SK-MEL-5 (cell line): Measurements from ENCODE around the gene RRP1. TPM values are rescaled to one million over a fixed set of nuclear protein-coding genes. Genes with fewer than 3 reads are reported as not detected.
"Not testable (repeated sequence)": the region's sequence is repeated elsewhere in the genome, so short reads cannot be mapped to it uniquely, and the experiment has no call there.

Experiments used
- DNase-seq: peaks from one replicate; pipeline ENCODE4 v3.0.0-alpha.2; 2016; ENCODE audit warnings: low read depth, low spot score
- in situ Hi-C: cut with HindIII; loops from 2 replicates; pipeline ENCODE4 v1.10.0; 2016; ENCODE audit warnings: low sequenced_read_pairs, high pct_unique_total_duplicates, low pct_unique_long_range_greater_than_20kb
- total RNA-seq: library from RNA; depleted of rRNA; stranded (reverse); fragments of >200 nt; shearing (Covaris generic); gene quantifications from 2 replicates; pipeline ENCODE4 v1.2.3, GENCODE V29; 2014

RRP1 gene
- total RNA-seq, 1 experiment from 2014 or later, result 23.1 TPM

DNA sequence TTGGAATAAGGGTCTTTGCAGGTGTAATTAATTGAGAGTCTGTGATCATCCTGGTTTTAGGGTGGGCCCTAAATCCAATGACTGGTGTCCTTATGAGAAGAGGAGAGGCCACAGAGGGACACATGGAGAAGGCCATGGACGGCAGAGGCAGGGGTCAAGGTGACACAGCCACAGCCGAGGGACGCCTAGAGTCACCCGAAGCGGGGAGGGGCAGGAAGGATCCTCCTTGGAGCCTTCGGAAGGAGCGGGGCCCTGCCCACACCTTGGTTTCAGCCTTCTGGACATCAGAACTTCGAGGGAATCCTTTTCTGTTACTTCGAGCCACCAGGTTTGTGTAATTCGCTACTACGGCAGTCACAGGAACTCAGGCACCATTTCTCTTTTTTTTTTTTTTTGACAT lies 31.1 kb downstream of the RRP1 start:
- no peak for DNase-seq
- in situ Hi-C loops, result no loop called here

DNA sequence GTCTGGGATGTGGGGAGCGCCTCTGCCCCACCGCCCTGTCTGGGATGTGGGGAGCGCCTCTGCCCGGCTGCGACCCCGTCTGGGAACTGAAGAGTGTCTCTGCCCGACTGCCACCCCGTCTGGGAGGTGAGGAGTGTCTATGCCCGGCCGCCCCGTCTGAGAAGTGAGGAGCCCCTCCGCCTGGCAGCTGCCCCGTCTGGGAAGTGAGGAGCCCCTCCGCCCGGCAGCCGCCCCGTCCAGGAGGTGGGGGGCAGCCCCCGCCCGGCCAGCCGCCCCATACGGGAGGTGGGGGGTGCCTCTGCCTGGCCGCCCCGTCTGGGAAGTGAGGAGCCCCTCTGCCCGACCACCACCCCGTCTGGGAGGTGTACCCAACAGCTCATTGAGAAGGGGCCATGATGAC lies 32.8 kb downstream of the RRP1 start:
- DNase-seq, in situ Hi-C loops: not testable (repeated sequence)

DNA sequence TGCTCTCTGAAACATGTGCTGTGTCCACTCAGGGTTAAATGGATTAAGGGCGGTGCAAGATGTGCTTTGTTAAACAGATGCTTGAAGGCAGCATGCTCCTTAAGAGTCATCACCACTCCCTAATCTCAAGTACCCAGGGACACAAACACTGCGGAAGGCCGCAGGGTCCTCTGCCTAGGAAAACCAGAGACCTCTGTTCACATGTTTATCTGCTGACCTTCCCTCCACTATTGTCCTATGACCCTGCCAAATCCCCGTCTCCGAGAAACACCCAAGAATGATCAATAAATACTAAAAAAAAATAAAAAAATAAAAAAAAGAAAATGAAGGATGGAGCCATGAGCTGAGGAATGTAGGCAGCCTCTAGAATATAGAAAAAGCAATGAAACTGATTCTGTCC lies 33.4 kb downstream of the RRP1 start:
- in situ Hi-C loops, DNase-seq: not testable (repeated sequence)

DNA sequence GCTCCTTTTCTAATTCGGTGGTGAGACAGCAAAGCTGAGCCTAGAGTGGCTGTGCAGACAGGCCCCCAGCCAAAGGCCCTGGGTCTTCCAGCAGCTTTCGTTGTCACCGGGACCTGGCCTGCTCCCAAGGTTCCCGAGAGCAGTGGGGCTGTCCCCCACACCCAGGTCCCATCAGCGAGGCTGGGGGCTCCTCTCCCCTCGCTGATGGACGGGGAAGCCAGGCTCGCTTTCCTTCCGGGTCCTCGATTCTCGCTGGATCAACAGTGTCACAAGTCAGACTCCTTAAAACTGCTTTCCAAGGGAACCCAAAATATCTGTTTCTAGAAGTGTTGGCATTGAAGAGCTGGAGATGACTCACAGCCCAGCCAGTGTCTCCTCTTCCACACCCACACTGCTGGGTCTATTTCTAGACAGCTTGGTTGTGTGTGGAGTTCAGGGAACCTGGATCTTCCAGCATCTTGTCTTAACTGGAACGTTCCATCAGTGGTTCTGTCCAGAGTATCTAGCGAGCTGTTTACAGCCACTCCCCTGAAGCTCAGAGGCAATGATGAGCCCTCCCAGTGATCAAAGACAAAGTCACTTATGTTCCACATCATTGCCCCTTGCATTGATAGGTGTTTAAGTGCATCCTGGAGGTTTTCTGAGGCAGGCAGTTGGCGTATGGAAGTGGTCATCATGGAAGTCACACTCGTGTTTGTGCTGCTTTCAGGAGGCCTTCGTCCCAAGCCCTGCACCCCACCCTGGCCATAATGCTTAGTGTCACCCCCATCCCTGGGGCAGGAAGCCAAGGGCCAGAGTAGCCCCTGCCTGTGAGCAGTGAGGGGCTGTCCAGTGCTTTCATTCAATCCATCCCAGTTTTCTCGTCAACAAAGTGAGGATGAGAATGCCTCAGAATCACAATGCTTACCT lies 35.2 kb downstream of the RRP1 start:
- no peak for DNase-seq
- in situ Hi-C loops, result no loop called here

DNA sequence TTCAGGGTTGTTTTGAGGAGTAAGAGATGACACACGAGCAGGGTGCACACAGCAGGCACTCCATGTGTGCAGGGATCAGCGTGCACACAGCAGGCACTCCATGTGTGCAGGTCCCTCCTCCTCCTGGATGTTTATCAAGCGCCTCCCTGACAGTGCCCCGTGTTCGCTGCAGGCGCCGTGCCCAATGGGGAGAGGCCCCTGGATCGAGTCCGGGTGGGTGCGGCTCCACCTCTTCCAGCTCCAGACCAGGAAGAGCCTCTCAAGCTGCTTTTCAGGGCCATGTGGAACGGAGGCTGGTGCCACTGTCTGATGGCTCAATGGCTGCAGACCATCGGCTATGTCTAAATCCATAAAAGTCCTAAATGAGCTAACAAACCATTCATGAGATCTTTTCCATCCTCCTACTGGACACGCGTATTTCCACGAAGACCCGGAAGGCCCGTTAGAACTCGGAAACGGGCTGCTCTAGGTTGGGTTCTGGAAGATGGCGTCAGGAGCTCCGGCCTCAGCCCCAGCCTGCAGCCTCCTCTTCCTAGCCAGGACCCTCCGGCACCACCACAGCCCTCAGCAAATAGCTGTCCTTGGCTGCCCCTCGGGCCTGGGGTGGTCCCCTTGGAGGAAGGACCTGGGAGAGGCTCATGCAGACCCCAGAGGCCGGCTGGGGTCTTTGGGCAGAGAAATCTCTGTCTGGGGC lies 36.0 kb downstream of the RRP1 start:
- DNase-seq, result no peak

DNA sequence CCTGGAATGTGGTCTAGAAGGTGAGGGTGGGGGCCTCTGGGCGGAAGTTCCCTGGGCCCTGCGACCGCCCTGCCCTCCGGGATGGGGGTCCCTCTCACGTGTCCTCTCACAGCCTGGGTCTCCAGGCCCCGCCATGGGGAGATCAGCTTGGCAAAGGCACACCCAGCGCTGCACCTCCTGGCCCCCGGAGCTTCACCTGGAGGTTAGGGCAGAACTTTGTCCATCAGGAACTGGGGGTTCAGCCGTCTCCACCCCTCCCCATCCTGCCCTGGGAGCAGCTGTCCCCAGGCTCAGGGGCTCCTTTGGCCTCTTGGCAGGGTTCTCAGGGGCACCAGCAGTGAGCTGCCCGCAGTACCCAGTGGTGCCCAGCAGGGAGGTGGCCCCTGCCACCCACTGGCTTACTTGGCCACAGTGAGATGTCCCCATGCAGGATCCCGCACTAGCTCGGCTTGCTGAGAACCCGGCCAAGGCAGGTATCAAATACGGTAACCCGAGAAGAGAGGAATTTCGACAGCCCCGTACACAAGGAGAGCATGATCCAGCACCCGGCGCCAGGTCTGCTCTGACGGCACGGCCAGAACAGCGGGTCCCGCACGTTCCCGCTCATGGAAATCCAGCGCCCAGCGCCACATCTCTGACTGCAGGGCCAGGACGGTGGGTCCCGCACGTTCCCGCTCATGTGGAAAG lies 36.7 kb downstream of the RRP1 start:
- in situ Hi-C loops, result no loop called here
- DNase-seq, result no peak

More for the DNA sequence above, 36.0 kb downstream of the RRP1 start:
- in situ Hi-C loops, result no loop called here

DNA sequence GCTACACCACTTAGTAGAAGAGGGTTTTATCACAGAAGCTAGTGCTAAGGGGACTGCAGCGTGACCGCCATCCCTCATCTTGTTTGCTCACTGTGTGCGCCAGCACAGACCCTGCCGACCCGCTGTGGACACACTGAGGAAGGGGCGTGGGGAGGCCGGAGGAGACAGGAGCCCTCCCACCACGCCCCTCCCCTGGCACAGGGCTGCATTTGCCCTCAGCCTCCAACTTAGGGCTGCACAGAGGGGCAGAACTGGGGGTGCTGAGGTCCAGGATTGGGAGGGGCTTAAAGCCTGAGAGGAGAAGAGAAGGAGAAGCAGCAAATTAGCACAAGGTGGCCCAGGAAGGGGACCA lies 37.2 kb downstream of the RRP1 start:
- DNase-seq, result no peak
- in situ Hi-C loops, result no loop called here

DNA sequence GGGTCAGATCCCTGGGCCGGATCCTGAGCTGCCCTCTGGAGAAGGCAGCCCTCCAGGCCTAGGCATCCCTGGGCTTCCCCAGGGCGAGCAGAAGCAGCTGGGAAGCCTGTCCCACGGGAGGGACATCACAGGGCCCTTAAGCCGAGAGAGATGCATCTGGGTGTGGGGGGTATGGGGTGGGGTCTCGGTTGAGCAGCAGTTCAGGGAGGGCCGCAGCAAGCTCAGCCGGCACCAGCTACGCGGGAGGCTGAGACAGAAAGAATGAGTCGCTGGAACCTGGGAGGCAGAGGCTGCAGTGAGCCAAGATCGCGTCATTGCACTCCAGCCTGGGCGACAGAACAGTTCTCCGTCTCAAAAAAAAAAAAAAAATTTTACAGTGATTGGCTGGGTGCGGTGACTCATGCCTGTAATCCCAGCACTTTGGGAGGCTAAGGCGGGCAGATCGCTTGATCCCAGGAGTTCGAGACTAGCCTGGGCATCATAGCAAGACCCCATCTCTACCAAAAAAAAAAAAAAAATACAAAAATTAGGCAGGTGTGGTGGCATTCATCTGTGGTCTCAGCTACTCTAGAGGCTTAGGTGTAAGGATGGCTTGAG lies 37.7 kb downstream of the RRP1 start:
- DNase-seq, result no peak
- in situ Hi-C loops, result no loop called here

DNA sequence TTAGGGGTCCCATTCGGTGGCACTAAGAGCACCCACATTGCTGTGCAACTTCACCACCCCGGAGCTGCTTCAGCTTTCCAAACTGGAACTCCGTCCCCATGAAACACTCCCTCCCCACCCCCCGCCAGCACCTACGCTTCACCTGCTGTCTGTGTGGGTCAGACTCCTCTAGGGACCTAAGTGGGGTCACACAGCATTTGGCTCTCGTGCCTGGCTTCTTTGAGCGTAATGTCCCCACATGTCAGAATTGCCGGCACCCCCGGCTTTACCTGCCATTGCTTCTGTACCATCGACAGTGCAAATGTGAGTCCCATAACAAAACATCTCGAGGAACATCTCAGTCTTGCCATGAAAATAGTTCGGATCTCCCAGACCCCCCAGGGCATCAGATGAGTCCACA lies 39.8 kb downstream of the RRP1 start:
- in situ Hi-C loops, result no loop called here
- no peak for DNase-seq

DNA sequence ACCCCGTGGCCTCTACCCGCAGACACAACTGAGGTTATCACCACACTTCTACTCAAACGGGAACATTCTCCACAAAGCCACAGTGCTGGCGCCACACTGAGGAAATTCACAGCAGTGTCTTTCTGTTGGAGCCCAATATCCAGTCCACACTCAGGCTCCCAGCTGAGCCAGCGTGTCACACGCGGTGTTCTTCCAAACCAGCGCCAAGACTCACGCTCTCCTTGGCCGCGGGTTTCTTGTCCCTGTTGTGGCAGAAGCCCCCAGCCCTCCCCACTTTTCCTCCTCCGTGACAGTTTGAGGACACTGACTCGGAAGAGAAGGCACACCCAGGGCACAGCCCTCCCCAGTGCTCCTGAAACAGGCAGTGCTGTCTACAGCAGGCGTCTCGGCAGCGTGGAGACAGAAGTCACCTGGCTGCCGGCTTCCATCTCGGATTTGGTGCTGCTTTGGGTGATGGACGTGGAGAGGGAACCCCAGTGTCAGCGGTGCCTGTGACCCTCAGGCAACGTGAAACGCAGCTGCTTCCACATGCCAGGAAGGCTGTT lies 40.3 kb downstream of the RRP1 start:
- DNase-seq, result peak; percentile 37
- in situ Hi-C loops, result no loop called here

DNA sequence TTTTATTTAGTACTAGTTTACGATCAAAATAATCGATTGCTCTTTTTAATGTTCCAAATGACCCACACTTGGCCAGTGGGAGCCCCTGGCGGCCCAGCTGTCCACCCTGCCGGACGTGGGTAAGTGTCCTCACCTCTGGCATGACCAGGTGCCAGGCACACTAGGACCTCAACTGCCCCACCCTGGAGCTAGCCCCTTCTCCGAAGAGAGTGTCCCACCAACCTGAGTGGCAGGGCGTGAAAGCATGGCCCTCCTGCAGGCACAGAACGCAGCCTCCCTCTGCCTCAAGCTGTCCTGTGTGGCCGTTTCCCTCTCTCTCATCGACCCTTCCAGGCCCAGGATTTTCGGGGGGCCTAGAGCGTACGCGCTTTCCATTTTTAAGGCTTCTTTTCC lies 42.8 kb downstream of the RRP1 start:
- no peak for DNase-seq
- in situ Hi-C loops, result no loop called here

DNA sequence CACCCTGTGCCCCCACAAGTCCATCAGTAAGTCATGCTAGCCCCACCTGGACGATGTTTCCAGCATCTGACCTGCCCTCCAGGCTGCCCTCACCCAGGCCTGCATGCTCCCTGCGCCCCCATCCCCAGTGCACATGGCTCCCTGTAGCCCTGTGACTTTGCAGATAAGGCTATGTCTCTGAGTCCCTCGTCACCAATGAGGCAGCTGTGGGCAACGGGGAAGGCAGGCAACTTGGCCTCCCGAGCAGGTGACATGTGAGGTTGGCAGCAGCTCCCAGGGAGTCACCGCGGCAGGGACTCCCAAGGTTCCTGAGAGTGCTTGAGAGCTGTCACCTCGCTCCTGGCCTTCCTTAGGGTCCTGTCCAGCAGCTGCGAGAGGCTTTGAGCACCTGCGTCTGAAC lies 43.3 kb downstream of the RRP1 start:
- no peak for DNase-seq
- in situ Hi-C loops, result no loop called here

DNA sequence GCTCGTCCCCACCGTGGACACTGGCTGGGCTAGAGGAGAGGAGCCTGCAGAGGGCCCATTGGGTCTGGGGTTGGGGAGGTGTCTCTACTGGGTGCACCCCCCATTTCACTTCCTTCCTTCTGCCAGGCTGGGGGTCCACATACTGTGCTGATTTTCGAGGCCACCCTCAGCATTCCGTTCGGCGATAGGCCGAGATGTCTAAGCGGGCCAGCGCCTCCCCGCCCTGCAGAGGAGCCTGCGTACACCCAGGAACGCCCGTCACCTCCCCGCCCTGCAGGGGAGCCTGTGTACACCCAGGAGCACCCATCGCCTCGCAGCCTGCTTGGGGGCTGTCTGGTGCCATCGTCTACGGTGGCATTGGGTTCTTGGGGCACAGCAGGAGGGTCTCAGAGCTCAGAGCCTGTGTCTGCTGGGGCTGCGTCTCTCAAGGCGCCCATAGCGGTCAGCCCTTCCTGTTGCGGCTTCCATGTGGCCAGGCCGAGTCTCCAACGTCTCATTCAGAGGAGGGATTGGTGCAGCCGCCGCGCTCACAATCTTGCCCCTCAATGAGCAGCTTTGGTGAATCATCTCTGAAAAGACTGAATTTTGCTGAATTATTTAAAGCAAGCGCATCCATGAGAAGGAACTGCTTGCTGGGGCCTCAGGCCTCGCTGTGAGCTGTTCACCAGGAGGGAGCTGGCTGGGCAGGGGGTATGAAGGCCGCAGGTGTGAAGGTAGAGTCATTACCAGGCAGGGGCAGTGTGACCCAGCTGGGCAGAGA lies 44.9 kb downstream of the RRP1 start:
- DNase-seq, result no peak
- in situ Hi-C loops, result no loop called here

DNA sequence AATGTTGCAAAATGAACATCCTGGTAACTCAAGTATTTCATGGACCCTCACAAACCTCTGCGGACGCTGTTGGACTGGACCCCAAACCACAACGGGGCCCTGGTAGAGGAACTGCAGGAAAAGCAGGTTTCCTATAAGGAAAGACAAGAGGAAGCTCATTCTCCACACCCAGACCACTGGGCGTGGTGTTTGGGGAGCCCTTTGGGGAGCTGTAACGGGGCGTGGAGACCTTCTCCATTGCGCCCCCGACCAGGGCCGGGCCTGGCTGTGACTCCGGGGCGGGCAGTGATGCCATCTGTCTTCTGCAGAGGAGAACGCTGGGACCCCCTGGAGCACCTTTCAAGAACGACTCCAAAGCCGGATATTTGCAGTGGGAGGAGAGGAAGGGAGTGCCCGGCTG lies 45.7 kb downstream of the RRP1 start:
- in situ Hi-C loops, result no loop called here
- DNase-seq, result no peak

DNA sequence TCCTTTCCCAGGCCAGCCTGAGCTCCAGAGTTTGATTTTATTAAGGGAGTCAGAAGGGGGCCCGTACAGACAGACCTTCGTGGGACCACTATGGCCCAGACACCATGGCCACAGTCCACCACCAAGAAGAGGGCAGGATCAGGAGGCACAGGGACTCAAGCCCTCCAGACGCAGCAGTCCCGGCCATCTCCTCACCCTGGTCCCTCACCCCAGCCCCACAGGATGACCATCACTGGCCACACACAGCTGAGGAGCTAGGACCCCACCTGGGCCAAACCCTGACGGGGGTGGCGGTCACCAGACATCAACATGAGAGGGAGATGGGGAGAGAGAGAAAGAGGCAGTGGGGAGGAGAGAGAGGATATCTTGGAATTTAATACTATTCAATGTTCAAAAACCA lies 46.5 kb downstream of the RRP1 start:
- in situ Hi-C loops, result no loop called here
- DNase-seq, result no peak

DNA sequence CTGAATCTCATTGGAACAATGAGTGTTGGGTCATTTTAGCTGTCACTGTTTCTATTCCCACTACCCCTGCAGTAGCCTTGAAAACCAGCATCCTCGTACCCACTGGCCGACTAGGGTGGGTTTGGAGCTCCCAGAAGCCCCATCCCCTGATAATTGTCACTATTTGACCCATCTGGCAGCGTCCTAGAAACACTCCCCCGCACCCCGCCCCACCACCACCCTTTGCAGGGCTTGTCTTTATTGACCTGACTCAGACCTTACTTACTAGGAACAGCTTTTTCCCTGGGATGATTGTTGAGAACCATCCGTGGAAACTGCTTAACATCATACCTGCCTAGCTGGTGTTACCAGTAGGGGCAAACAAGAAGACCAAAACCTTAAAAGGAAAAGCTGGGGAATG lies 47.2 kb downstream of the RRP1 start:
- in situ Hi-C loops, result no loop called here
- no peak for DNase-seq

DNA sequence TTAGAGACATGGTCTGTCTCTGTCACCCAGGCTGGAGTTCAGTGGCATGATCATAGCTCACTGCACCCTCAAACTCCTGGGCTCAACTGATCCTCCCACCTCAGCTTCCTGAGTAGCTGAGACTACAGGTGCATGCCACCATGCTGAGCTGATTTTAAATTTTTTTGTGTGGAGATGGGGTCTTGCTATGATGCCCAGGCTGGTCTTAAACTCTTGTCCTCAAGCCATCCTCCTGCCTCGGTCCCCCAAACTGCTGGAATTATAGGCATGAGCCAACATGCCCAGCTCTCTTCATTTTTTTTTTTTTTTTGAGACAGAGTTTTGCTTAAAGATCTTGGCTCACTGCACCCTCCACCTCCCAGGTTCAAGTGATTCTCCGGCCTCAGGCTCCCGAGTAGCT lies 50.9 kb downstream of the RRP1 start:
- no peak for DNase-seq
- in situ Hi-C loops, result no loop called here
